ENCODE data around the gene LTBP1.

Gene LTBP1

DNA sequence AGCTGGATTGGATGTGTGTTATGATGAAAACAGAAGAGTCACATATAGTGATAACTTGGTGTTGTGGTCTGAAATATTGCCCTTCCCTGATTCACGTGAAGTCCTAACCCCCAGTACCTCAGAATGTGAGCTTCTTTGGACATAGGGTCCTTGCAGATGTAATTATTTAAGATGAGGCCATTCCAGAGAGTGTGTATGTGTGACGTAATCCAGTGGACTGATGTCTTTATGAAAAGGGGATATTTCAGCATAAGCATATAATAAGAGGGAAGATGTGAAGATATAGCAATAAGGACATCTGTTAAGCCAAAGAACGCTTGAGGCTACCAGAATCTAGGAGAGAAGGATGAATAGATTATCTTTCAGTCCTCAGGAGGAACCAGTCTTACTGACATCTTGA, 62.5 kb downstream of the LTBP1 start:
- no peak for DNase-seq (ENCODE audit: low spot score)

DNA sequence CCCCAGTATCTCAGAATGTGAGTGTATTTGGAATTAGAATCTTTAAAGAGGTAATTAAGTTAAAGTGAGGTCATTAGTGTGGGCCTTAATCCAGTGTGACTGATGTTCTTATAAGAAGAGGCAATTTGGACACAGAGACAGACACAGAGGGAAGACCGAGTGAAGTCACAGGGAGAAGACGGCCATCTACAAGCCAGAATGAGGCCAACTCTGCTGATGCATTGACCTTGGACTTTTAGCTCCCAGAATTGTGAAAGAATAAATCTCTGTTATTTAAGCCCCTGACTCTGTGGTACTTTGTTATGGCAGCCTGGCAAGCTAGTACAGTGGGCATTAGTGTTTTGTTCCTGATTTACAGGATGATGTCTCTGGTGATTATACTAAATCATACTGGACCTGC, 64.6 kb downstream of the LTBP1 start:
- no peak for DNase-seq (ENCODE audit: low spot score)

DNA sequence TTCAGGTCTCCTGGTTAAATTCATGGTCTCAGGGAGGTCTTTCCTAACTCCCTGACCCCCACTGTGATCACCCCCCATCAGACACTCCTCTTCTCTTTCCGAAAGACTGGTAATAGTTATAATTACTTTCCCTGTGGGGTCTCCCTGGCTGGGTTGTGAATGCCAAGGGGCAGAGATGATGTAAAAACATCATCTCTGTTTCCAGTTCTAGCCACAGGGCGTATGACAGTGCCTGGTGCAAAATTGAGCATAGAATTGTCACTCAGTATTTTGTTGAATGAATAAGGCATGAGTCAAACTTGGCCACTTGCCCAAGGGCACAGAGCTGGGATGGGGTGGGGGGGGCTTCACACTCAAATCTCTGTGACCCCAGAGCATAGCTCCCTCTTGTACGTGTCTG, 65.2 kb downstream of the LTBP1 start:
- DNase-seq (ENCODE audit: low spot score), result no peak

DNA sequence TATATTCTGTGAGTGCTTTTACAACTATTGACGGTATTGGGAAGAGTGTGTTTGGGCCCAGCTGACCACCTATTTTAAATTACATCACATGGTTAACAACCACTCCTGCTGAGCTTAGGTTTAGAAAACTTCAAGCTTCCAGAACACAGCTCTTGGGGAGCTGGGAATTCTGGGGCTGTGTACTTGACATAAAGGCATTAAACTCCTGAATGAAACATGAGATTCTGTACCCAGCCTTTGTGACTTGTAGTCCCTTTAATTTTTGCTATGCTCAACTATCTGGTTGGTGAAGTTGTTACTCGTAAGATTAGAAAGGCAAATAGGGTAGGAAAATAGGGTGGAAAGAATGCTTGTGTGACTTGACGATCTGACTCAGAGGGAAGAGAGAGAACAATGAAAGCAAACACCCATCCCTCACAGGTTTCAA, 66.9 kb downstream of the LTBP1 start:
- no peak for DNase-seq (ENCODE audit: low spot score)

DNA sequence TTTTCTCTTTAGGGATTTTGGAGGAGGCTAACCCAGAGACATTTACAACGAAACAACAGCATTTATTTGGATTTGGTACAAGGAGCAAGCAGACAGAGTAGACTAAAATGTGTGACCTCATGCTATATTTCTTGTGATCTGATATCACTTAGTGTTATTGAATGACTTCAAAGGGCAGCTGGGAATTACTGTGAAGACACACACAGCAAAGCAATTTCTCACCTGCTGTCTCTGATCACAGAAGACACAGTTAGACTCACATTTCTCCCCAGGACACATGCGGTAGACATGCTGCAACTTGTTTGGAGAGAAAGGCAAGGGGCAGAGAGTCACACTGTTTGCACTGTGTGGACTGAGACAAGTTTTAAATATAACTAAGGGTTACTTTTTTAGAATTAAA, 67.5 kb downstream of the LTBP1 start:
- no peak for DNase-seq (ENCODE audit: low spot score)

DNA sequence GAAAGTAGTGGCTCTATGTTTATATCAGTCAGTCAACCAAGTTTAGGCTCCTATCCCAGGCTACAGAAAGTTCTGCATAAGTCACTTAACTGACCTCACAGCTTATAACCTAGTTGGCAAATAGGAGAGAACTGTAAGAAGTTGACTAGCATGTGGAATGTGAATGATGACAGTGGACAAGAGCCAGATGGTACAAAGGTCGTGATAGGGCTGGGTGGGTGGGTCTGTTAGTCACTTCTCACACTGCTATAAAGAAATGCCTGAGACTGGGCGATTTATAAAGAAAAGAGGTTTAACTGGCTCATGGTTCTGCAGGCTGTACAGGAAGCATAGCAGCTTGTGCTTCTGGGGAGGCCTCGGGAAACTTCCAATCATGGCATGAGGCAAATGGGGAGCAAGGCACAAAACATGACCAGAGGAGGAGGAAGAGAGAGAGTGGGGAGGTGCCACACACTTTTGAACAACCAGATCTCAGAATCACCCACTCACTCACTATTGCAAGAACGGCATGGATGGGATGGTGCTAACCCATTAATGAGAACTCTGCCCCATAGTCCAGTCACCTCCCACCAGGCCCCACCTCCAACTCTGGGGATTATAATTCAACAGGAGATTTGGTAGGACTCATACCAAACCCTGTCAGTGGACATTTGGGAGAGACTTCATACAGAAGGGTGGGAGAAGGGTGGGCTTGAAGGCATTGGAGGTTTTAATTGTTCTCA, 68.8 kb downstream of the LTBP1 start:
- no peak for DNase-seq (ENCODE audit: low spot score)

DNA sequence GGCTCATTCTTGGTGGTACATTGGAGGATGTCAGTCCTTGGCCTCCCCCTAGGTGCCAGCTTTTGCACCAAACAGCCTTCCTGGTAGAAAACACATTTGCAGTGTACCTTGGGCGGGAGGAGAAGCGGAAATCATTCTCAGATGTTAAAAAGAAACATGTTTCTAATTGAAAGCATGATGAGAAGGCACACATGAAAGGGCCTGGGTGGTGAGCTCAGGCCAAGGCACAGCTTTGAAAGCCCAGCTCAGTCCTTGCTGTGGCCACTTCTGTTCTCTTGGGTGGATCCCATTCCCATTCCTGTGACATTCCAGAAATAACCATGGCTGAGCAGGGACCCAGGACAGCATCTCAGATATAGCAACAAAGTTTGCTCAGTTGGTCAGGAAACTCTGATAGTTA, 71.5 kb downstream of the LTBP1 start:
- no peak for DNase-seq (ENCODE audit: low spot score)

DNA sequence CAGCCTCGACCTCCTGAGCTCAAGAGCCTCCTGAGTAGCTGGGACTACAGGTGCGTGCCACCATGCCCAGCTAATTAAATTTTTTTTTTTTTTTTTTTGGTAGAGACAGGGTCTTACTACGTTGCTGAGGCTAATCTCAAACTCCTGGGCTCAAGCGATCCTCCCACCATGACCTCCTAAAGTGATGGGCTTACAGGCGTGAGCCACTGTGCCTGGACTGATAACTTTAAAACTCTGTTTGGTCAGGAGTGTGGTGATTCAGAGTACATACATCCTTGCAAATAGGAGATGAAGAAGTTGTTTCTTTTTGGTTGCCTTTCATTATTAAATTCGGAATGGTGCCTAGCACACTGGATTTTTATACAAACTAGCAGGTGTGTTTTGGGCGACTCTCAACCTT, 73.0 kb downstream of the LTBP1 start:
- DNase-seq (ENCODE audit: low spot score), result no peak

DNA sequence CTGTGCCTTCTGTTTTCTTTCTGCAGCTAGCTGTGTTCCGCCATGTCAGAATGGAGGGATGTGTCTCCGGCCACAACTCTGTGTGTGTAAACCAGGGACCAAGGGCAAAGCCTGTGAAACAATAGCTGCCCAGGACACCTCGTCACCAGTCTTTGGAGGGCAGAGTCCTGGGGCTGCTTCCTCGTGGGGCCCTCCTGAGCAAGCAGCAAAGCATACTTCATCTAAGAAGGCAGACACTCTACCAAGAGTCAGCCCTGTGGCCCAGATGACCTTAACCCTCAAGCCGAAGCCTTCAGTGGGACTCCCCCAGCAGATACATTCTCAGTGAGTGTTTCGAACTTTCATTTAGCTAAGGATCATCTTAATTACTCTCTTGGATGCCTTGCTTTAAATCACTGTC, 74.1 kb downstream of the LTBP1 start:
- DNase-seq (ENCODE audit: low spot score), result no peak

DNA sequence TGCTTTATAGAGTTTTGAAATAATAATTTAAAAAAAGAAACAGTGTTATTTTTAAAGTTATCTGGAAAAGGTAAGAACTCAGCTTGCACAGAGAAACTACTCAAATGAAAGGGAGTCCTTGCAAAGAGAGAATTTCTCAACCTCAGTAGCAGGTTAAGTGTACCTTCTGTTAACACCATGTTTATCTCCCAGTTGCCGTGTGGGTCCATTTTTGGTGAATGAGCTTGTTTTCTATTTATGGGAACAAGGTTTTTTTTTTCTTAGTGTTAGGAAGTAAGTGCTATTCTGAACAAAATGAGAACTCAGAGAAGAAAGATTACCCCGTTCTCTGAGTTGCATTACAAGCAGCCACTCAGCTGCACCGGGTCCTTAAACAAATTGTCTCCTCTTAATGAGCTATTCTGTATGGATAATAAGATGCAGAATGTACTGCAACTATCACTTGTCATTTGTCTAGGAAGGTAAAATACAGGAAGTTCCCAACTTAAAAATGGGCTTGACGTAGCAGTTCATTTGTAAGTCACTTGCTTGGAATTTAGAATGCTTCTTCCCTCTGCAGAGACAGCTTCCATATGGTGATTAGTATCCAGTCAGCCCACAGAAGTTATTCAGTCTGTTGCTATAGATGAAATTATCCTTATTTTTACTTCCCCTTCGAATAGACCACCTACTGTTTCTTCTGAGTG, 74.9 kb downstream of the LTBP1 start:
- no peak for DNase-seq (ENCODE audit: low spot score)

DNA sequence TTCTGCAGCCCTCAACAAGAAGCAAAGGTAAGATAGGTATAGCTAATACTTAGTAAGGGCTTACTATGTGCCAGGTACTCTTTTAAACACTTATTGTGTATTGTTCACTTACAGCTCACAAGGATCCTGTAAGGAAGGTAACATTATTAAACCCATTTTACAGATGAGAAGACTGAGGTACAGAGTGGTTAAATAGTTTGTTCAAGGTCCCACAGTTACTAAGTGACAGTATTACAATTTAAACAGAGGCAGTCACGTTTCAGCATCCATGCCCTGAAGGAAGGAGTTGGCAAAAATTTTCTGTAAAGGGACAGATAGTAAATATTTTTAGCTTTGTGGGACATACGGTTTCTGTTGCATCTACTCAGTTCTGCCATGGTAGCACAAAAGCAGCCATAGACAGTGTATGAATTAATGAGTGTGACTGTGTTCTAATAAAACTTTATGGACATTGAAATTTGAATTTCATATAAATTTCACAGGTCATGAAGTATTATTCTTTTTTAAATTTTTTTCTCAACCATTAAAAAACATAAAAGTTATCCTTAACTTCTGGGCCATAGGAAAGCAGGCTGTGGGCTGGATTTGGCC, 75.7 kb downstream of the LTBP1 start:
- no peak for DNase-seq (ENCODE audit: low spot score)

DNA sequence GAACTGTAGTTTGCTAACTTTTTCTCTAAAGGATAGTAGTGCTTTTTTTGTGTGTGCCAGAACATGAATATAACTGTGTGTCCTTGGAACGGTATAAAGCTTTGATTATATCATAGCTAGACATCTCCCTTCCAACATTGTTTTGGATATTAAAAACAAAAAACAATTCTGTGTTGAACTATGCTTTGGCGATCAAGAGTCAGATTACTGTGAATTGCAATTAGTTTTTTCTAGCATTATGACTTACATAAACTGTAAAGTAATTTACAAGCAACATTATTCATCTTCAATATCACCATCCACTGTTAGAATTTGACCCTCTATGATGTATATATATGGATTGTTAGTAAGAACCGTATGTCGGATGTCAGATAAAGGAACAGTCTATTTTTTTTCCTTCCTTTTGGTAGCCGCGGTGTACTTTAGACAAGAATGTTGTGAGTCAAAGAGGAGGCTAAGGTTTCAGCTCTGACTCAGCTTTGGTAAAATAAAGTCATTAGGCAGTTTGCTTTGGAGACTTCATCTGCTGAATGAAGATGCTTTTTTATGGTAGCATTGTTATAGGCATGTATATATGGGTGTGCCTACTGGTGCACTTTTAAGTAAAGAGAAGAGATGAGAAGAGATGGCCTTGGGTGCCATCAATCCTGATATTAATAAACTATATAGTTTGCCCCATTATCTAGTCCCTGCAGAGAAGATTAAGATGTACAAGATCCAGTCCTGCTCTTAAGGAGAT, 76.4 kb downstream of the LTBP1 start:
- no peak for DNase-seq (ENCODE audit: low spot score)

DNA sequence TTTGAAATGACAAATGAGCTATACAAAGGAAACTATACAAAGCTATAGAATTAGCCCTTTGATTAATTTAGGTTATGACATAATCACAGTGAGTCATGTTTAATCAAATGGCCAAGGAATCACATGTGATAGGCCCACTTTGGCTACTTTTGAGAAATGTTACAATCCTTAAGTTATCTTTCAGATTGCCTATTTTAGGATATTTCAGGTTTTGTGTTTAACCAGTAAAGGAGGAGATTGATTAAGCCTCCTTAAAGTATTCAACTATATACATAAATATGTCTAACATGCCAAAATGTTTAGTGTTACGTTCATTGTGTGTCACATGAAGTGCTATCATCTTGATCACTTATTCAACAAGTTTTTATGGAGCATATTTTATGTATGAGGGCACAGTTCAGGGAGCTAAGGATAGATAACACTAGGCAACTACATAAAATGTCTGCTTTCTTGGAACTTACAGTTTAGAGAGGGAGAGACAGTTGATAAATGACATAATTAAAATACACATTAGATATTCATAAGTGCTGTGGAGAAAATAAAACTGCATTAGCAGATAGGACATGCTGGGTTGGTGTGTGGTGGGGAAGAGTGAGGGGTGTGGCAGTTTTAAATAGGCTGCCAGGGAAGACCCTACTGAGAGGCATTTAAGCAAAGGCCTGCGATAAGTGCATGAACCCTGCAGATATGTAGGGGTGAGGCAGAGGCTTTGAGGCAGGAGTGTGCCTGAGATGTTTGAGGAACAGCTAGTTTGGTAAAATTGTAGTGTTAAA, 77.2 kb downstream of the LTBP1 start:
- DNase-seq (ENCODE audit: low spot score), result no peak

DNA sequence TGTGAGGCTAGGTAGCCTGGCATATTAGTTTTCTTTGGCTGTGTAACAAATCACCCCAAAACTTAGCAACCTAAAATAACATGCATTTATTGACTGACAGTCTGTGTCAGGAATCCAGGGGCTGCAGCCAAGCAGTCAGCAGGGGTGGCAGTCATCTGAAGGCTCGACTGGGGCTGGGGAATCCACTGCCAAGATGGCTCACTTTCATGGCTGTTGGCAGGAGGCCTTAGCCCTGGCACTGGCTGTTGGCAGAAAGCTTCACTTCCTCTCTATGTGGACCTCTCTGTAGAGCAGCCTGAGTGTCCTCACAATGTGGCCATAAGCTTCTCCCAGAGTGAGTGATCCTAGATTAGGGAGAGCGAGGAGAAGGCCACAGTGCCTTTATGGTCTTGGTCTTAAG, 78.0 kb downstream of the LTBP1 start:
- no peak for DNase-seq (ENCODE audit: low spot score)

DNA sequence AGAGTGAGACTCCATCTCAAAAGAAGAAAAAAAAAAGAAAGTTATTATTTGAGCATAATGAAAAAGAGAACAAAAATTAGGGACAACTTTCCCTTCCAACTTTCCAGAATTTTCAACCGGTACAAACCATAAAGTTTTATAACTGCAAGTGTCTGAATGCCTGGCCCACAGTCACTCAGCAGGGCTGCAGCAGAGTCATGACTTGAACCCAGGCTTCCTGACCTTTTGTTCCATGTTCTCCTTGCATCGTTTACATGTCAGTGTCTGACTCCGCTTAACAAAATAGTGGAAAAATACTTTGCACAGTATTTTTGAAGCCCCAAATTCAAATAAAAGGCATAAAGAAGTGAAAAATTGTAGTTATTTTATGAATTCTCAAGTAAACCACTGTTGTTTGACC, 82.7 kb downstream of the LTBP1 start:
- no peak for DNase-seq (ENCODE audit: low spot score)

DNA sequence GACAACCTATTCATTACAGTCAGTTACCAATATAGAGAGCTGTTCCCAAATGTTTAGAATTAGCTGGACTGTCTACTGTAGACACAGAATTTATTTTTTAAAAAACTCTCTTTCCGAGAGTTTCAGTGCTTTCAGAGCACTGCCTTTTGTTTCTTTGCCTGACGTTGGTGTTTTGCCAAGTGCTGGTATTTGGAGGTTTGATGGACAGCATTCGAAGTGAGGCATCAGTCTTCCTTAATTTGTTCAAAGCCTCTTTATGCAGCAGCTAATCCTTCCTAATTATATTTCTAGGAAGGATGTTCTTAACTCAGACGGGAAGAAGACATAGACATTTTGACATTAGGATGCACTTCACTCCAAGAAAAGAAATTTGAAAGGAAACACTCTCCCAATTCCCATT, 83.2 kb downstream of the LTBP1 start:
- no peak for DNase-seq (ENCODE audit: low spot score)

DNA sequence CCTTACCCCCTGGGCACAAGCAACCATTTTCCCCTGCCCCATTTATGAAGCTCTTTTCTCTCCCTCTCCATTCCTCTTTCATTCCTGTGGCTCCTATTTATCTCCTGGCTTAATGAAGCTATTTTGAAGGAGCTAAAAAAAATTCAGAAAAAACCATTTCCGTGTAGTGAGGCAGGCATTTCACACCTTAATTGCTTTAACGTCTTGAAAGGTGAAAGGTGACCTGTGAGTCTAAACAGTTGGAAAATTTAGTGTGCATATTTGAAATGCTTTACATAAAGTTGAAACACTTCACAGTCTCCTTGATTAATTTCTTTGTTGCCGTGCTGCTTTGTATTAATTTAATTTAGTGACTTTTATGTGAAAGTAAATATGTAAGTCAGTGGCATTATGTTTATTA, 83.6 kb downstream of the LTBP1 start:
- no peak for DNase-seq (ENCODE audit: low spot score)

DNA sequence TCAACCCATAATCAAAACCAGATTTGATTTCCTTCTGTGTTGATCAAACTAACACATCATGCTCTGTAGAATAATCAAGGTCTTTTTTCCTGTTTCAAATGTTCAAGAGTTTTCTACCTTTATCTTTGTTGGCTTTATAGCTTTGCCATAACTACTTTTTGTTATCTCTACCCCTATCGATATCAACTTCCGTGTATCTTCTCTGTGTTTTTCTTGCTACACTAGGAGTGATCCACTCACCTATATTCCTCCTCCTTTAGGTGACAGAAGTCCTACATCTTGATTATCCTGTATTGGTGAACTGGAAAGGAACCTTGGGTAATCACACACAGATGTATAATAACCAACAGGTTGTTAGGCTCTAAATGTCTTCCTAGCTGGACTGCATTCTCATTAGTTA, 85.5 kb downstream of the LTBP1 start:
- DNase-seq (ENCODE audit: low spot score), result no peak

DNA sequence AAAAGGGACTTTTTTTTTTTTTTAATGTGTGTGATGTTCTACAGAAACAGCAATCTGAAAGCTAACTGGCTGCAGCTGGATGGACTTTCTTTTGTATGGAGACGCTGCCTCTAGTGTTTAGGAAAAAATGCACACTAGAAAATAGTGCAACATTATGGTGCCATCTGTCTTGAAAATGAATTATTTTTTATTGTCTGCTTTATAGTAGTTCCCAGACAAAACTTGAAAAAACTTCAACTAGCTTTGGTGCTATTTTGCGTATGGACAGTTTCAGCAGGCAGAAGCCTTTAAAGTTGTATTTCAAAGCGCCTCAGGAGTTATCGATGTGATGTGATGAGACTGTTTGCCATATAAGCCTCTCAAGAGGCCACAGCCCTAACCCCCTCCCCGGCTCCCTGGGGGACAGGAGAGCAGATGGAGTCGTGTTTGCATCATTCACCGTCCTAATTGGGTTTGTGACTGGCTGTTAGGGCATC, 86.9 kb downstream of the LTBP1 start:
- peak; percentile 52 for DNase-seq (ENCODE audit: low spot score)

DNA sequence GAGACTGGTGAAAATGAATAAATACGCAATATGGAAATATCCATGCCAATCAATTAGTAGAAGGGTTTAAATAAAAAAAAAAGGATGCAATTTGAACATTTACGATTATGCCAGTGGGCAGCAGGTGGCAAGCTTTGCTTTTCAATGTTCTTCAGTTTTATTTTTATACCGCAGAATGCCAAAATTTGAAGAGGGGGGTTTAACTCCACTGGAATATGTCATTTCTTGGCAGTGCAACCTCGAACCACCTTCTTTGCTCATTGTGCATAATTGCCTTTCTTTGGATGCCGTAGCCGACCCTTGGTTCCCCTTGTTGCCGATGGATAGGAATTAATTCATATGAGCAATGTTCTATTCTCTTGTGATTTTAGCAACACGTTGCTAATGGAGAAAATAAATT, 88.0 kb downstream of the LTBP1 start:
- peak; percentile 34 for DNase-seq (ENCODE audit: low spot score)

DNA sequence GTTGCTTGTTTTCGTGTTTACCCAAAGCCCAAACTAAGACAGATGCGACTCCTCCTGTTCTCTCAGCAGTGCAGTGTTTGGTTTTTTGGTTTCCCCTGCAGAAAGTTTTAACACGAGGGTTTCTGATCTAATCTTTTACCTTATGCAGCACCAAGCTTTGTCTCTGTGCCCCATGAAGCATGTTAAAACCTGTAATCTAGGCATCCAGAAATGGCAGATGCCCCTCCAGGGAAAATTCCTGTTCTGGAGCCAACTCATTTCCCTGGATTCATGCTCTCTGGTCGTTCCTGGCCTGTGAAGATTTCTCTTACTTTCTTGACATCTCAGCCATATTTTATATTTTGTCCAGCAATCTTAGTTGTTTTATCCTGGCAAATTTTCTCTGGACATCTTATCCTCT, 91.5 kb downstream of the LTBP1 start:
- DNase-seq (ENCODE audit: low spot score), result no peak

DNA sequence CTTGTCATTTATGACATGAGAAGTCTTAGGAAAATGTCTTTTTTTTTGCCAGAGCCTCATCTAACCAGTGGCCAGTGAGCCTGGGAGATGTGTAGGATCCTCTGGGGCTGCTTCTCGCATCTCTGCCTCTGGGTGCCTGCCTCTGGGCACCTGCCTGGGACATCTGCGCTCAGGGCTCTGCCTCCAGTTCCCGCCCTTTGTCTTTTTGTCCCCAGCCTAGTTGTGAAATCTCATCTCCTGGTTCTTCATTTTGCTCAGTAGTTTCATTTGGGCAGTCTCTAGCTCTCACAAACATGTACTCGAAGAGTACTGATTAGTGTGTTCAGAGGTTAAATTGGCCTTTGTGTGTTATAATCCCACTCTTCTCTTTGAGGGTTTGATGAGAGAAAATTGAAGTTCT, 92.0 kb downstream of the LTBP1 start:
- DNase-seq (ENCODE audit: low spot score), result no peak
